PFSK-1 (cell line): Measurements from ENCODE around the gene ANXA7.

Experiments
- FOXP2 ChIP-seq: optimal IDR thresholded peaks from 2 replicates; pipeline ENCODE3; 2011; ENCODE audit warnings: borderline replicate concordance, control low read depth, inconsistent platforms; ENCODE audit not compliant: insufficient read depth; ENCODE audit errors: extremely low read length, extremely low read depth
- POLR2AphosphoS5 ChIP-seq: IDR thresholded peaks from 2 replicates; pipeline ENCODE4 v1.6.1; 2012; ENCODE audit warnings: low read depth, mild to moderate bottlenecking, control low read depth, low read length, moderate library complexity

DNA sequence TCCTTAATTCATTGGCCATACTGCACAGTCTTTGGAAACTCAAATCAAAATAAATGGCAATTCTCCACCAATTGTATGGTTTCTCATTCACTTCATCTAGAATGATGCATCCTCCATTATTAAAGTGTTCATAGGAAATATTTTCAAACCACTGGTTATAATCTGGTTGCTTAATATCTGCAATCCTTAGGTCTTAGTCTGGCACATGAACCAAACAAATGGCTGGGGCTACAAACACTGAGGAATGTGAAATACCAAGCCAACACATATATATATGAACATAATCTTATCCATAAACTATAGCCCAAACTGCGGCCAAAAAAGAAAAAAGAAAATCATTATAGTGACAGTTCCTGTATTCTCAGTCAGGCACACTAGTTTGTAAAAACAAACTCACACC lies 25.2 kb upstream of the ANXA7 start:
- TF ChIP-seq POLR2AphosphoS5: no peak
- no peak for TF ChIP-seq FOXP2
